Choroid plexus epithelial cell (primary cell): ENCODE data around the gene SLC25A20.

ENCODE experiments used
- DNase-seq: peaks from one replicate; pipeline ENCODE4 v3.0.0-alpha.2; 2010; ENCODE audit warnings: low read depth
- H3K4me3 ChIP-seq: 2 replicates; pipeline ENCODE4 v1.5.1; 2011; ENCODE audit warnings: low read depth, mild to moderate bottlenecking, control low read depth, low read length, moderate library complexity
- TF ChIP-seq, protein P1 (sequence below): conservative IDR thresholded peaks from 2 replicates; pipeline ENCODE4 v1.5.1; 2011; ENCODE audit warnings: low read depth, mild to moderate bottlenecking, control low read depth, inconsistent platforms, low read length, moderate library complexity

SLC25A20 gene

DNA sequence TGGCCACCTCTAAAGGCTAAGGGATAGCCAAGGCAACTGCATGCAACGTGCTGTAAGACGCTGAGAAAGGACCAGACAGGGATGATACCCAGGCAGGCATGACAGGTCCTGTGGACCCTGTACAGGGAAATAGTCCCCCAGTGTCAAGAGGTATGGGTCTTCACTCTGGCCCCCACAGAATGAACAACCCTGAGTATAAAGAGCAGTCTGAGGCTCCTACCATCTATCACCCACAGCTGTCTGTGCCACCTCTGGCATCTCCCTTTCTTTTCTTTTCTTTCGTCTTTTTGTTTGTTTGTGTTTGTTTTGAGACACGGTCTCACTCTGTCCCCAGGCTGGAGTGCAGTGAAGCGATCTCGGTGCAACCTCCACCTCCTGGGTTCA, 18.7 kb downstream of the SLC25A20 start:
- TF ChIP-seq, protein P1, sequence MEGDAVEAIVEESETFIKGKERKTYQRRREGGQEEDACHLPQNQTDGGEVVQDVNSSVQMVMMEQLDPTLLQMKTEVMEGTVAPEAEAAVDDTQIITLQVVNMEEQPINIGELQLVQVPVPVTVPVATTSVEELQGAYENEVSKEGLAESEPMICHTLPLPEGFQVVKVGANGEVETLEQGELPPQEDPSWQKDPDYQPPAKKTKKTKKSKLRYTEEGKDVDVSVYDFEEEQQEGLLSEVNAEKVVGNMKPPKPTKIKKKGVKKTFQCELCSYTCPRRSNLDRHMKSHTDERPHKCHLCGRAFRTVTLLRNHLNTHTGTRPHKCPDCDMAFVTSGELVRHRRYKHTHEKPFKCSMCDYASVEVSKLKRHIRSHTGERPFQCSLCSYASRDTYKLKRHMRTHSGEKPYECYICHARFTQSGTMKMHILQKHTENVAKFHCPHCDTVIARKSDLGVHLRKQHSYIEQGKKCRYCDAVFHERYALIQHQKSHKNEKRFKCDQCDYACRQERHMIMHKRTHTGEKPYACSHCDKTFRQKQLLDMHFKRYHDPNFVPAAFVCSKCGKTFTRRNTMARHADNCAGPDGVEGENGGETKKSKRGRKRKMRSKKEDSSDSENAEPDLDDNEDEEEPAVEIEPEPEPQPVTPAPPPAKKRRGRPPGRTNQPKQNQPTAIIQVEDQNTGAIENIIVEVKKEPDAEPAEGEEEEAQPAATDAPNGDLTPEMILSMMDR: no peak
- H3K4me3 ChIP-seq: no peak overlapping the region
- no peak for DNase-seq

DNA sequence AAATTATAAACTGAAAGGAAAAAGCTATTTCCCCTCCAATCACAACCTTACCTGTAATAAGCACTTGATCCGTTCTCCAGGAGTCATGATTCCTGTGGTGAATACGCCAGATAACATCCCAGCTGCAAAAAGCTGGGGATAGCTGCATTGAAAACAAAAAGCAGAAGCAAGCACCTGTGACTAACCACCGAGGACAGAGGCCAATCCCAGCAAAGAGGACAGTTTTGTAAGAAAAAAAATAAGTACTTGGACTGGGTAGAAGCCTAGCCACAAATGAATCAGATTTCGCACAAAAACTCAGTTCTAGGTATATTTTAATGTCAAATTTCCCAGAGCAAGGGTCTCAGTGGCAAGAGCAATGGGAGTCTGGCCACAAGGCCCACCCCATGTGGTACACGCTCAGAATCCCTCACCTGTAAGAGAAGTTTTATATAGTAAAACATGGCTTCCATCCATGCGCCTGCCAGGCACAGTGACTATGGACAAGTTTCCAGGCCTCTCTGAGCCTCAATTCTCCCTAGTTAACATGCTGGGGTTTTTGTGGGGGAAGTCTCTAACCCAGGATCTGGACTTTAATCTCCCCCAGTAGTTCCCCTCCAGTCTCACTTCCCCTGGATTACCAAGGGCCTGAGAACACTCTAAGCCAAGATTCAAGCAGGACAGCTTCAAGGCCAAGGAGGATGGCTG, 19.2 kb downstream of the SLC25A20 start:
- DNase-seq: no peak
- no peak overlapping the region for H3K4me3 ChIP-seq
- TF ChIP-seq, protein P1: no peak

DNA sequence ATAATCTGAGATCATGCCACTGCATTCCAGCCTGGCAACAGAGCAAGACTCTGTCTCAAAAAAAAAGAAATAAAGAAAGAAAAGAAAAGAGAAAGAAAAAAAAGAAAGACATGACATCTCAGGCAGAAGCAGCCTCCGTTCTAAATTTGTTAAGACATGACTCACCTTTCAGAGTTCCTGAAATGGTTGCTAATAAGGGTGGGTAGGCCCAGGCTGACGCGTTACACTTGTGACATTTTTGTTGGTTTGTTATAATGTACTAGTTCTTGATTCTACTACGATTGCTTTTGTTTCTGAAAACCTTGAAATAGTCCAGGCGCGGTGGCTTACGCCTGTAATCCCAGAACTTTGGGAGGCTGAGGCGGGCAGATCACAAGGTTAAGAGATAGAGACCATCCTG, 21.0 kb downstream of the SLC25A20 start:
- TF ChIP-seq, protein P1: no peak
- H3K4me3 ChIP-seq: no peak overlapping the region
- no peak for DNase-seq

DNA sequence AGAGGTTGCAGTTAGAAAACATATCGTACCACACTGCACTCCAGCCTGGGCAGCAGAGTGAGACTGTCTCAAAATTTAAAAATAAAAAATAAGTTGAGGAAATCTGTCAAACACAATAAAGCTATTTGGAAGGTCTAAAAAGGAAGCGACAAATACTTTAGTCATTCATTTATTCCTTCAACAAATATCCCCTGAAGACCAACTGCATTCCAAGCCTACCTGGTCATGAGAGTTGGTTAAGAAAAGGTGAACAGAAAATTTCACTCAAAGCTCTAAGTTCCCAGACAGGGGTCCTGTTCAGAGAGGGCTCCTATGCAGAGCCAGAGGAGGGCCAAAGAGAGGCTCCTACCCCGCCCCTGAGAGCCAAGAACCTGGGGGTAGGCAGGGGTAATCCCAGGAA, 35.6 kb downstream of the SLC25A20 start:
- TF ChIP-seq, protein P1: no peak
- DNase-seq: no peak
- no peak overlapping the region for H3K4me3 ChIP-seq

DNA sequence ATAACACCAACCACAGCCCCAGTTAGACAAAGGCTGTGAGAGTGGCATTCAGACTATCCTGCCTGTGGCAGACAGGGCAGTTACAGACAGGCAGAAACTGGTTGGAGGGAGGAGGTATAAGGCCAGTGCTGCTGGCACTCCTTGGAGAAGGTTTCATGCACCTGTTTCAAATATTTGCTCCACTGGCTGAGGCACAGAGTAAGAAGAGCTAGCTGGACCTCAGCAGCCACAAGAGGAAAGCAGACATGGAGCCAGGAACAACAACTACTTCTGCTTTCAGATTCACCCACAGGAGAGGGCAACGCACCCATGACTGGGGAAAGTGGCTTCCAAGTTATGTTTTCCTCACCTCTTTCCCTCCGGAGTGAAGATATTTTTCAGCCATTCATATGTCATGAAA, 39.5 kb downstream of the SLC25A20 start:
- TF ChIP-seq, protein P1: no peak
- DNase-seq: no peak
- H3K4me3 ChIP-seq: no peak overlapping the region

DNA sequence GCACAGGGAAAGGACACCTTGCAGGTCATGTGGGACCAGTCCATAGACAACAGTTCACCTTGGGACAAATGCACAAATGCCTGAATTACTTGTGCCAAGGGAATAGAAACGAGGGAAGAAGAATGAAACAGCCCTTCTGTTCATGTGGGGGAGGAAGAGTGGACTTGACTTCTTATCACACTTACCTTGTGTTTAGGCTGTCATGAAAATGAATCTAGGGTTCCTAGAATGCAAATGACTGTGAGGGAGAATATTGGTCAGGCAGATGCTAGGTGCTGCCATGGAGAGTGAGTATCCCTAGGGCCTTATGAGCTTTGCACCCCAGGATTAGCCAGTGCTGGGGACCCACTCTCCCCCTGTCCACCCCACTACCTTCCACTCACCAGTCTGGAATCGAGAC, 40.0 kb downstream of the SLC25A20 start:
- no peak overlapping the region for H3K4me3 ChIP-seq
- TF ChIP-seq, protein P1: no peak
- no peak for DNase-seq

DNA sequence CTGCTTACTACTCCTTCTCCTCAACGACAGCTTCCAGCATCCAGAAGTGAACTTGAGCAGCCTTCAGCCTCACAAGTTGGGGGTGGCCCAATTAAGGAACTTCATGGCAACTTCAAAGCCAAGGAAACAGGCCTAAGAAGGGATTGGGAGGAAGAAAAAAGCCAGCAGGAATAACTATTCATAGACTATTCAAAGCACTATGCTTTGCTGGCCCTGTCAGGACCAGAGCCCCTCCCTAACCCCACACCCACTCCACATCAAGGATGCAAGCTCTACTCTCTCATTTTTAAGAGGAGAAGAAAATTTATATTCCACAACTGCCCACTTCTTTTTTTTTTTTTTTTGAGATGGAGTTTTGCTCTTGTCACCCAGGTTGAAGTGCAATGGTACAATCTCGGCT, 41.0 kb downstream of the SLC25A20 start:
- no peak for DNase-seq
- TF ChIP-seq, protein P1: no peak
- H3K4me3 ChIP-seq: no peak overlapping the region
